Smooth muscle cell of the pulmonary artery (primary cell): Measurements from ENCODE around the gene ZNF19. TPM values are rescaled to one million over a fixed set of nuclear protein-coding genes. Genes with fewer than 3 reads are reported as not detected.

Experiments
- total RNA-seq: library from RNA; depleted of rRNA; stranded (reverse); fragments of >200 nt; gene quantifications from 2 replicates; pipeline ENCODE4 v1.2.3, GENCODE V29; 2014

ZNF19 gene
- total RNA-seq, result 2.2 and 2.9 TPM in 2 replicates

DNA sequence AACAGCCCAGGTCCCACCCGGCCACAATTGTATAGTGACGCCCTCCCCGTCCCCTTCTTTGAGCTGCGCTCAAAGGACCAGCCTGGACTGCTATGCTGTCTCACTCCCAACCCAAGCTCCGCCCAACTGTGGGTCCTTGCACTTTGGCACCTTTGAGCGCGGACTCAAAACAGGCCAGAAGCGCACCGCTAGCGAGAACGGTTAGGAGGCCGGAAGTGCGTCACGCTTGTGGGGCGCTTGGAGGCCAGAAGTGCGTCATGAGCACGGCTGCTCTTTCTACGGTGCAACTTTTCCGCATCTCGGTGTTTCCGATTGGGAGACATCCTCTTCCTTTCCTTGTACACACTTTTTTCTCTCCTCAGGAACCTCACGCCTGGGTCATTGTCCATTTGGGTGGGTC lies at the start of gene ZNF19:
Gene ZNF19 (minus strand): TSS at position 203 of the 400 bp plus-strand sequence. CDS start 7,210 bp downstream, outside the sequence.

GRCh38 chr16:71526111-71526631 lies 37.0 kb upstream of the ZNF19 start, which contains the start of gene CHST4:
TSS of gene CHST4 (plus strand) at chr16:71526426. CDS start at chr16:71536678, 10,252 bp downstream.

DNA sequence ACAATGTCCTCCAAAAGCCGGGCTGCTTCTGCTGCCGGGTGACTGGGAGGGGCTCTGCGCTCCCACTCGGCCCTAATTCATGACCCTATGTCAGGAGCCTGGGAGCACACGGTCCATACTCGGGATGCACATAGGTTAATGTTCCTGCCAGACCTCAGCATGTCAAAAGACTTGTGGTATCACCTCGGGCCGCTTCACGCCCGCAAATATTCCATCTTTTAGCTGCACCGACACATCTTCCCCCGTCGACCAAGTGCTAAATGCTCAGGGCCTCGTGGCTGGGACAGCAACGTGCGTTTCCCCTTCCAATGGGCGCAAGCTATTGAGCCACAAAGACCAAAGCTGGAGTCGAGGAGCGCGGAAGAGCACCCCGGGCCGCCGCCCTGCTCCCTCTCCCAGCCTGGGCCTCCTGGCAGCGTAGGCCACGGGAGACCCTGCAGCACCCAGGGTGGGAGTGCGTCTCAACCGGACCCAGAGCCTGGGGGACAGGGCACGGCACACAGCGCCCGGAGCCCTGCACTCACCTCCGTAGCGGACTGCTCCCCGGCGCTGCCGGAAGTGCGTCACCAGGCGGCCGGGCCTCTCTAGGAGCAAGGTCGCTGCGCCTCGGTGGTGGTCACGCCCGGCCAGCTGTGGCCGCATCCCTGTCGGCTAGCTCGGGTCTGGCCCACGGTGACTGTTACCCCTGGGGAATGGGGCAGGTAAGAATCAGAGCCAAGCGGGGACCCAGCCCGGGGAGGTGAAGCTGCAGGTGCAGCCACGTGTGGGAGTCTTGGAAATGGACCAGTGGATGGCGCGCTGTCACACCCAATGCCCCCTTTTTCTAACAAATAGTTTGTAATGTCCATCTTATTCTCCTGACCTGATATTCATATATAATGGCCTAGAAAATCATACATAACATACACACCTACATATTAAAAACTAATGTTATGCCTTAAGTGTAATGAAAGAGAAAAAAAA lies 27.2 kb downstream of the ZNF19 start, which contains the start of gene ZNF23:
Gene ZNF23 (minus strand): TSS at position 562 of the 963 bp plus-strand sequence. CDS start 5,451 bp downstream, outside the sequence.

DNA sequence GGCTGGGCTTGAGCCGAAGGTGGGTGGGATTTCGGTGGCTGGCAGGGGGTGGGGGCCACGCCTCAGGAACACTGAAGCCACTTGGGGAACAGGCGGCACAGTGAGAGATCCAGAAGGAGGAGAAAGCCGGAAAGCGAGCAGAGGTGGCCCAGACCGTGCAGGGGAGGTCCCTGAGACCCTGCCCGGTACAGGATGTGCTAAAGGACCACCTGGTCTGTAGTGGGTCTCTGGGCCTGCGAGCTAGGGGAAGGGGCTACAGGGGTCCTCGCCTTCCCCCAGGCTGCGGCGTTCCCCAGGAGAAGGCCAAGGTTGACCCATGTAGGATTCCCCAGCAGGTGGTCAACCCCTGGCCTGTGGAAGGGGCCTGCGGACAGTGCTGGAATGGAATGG lies 47.1 kb downstream of the ZNF19 start, which contains the start of gene TLE7:
Gene TLE7 (minus strand): TSS at position 4 of the 390 bp plus-strand sequence. CDS start 8,730 bp downstream, outside the sequence.

Other genes with a start within 250 kb of the ZNF19 start
- gene CMTR2, start 199.9 kb downstream of the ZNF19 start, total RNA-seq, result 19.5 and 21.1 TPM in 2 replicates
- gene CALB2, start 130.6 kb downstream of the ZNF19 start, total RNA-seq, result 0.46 and 1.3 TPM in 2 replicates
- gene TLE7, start 47.3 kb downstream of the ZNF19 start, total RNA-seq, result not detected in 2 replicates
- 8.4 and 10.2 TPM in 2 replicates for gene ZNF23, start 27.1 kb downstream of the ZNF19 start, total RNA-seq
- 0.07 TPM in 1 of 2 replicates, not detected in the other for gene CHST4, start 37.1 kb upstream of the ZNF19 start, total RNA-seq
- gene TAT, start 87.8 kb upstream of the ZNF19 start, total RNA-seq, result not detected in 2 replicates
- 0.07 TPM in 1 of 2 replicates, not detected in the other for gene MARVELD3, start 136.9 kb upstream of the ZNF19 start, total RNA-seq
- 8.5 and 9.0 TPM in 2 replicates for gene PHLPP2, start 235.4 kb upstream of the ZNF19 start, total RNA-seq